ENCODE measurements around the gene OVOL2.

GRCh38 chr20:18058661-18059467 lies 1.1 kb upstream of the OVOL2 start:
- TF ChIP-seq EZH2 (IDR thresholded peaks at IDR 0.05; ENCODE audit: borderline replicate concordance, low read depth, low read length, poor library complexity, severe bottlenecking): peak; percentile 95
- TF ChIP-seq CTCF (conservative IDR thresholded peaks at IDR 0.05; ENCODE audit: low read depth, low read length): no peak
